ENCODE measurements around the gene LPP.

Gene LPP

DNA sequence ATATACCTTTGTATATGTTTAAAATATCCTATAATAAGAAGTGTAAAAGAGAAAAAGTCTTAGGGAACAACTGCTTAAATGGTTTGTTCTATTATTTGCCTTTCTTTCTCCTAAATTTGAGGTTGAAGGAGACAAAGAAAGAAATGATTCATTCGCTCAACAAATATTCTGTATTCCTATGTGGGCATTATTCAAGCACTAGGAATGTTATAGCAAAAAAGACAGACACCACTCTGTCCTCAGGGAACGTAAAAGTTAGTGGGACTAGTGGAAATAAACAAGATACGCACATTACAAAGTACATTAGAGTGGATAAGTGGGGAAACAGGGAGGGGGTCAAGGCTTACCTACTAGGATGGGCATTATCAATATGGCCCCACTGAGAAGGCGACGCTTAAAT, 332.2 kb downstream of the LPP start:
- no peak overlapping the region for H3K9ac ChIP-seq (ENCODE audit: low read depth, low read length)
- no peaks in the 10 kb centered on the region for H3K9me3 ChIP-seq (ENCODE audit: control insufficient read depth, insufficient read depth, low read length)
- H3K36me3 ChIP-seq (ENCODE audit: control insufficient read depth, insufficient read depth, low read length), result peaks cover 8% of the 10 kb centered on the region

GRCh38 chr3:188486952-188487351, 333.0 kb downstream of the LPP start:
- no peak overlapping the region for H3K9ac ChIP-seq (ENCODE audit: low read depth, low read length)
- no peak overlapping the region for H3K27ac ChIP-seq (ENCODE audit: low read depth, low read length)
- H3K4me1 ChIP-seq (ENCODE audit: control insufficient read depth, insufficient read depth, low read length), result no peaks in the 10 kb centered on the region
- H3K36me3 ChIP-seq (ENCODE audit: control insufficient read depth, insufficient read depth, low read length), result peaks cover 8% of the 10 kb centered on the region
- no peak overlapping the region for H3K4me3 ChIP-seq (ENCODE audit: low read depth, low read length)
- no peaks in the 10 kb centered on the region for H3K9me3 ChIP-seq (ENCODE audit: control insufficient read depth, insufficient read depth, low read length)
- H3K27me3 ChIP-seq (ENCODE audit: control insufficient read depth, insufficient read depth, low read length), result no peaks in the 10 kb centered on the region

More for the DNA sequence above, 332.2 kb downstream of the LPP start:
- Histone ChIP-seq H3K4me3 (ENCODE audit: low read depth, low read length) (no peak overlapping the region), H3K27me3 (ENCODE audit: control insufficient read depth, insufficient read depth, low read length) (no peaks in the 10 kb centered on the region), H3K4me1 (ENCODE audit: control insufficient read depth, insufficient read depth, low read length) (no peaks in the 10 kb centered on the region), H3K27ac (ENCODE audit: low read depth, low read length) (no peak overlapping the region)

DNA sequence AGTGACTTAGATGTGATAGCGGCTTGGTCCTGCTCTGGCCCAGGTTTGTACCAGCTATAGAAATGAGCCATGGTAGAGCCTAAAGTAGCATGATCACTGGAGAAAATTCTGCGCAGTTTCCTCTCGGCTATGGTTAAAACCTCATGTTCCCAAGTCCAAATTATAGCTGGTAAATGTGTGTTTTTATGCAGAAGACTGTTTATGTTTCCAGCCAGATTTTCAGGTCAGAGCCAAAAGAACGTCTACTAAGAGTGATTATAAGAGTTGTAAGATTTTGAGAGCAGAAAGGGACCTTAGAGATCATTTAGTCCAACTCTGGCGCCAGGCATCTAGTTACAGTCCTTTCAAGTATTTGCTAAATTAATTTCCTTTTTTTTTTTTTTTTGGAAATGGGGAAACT, 333.7 kb downstream of the LPP start:
- no peak overlapping the region for H3K27ac ChIP-seq (ENCODE audit: low read depth, low read length)
- H3K4me3 ChIP-seq (ENCODE audit: low read depth, low read length), result no peak overlapping the region
- peaks cover 8% of the 10 kb centered on the region for H3K36me3 ChIP-seq (ENCODE audit: control insufficient read depth, insufficient read depth, low read length)
- no peaks in the 10 kb centered on the region for H3K4me1 ChIP-seq (ENCODE audit: control insufficient read depth, insufficient read depth, low read length)
- no peaks in the 10 kb centered on the region for H3K9me3 ChIP-seq (ENCODE audit: control insufficient read depth, insufficient read depth, low read length)
- H3K9ac ChIP-seq (ENCODE audit: low read depth, low read length), result no peak overlapping the region
- no peaks in the 10 kb centered on the region for H3K27me3 ChIP-seq (ENCODE audit: control insufficient read depth, insufficient read depth, low read length)

GRCh38 chr3:188488801-188489200, 334.8 kb downstream of the LPP start:
- Histone ChIP-seq H3K4me3 (ENCODE audit: low read depth, low read length) (no peak overlapping the region), H3K9me3 (ENCODE audit: control insufficient read depth, insufficient read depth, low read length) (no peaks in the 10 kb centered on the region), H3K36me3 (ENCODE audit: control insufficient read depth, insufficient read depth, low read length) (peaks cover 8% of the 10 kb centered on the region), H3K9ac (ENCODE audit: low read depth, low read length) (no peak overlapping the region), H3K27me3 (ENCODE audit: control insufficient read depth, insufficient read depth, low read length) (no peaks in the 10 kb centered on the region), H3K4me1 (ENCODE audit: control insufficient read depth, insufficient read depth, low read length) (no peaks in the 10 kb centered on the region), H3K27ac (ENCODE audit: low read depth, low read length) (no peak overlapping the region)

GRCh38 chr3:188489639-188490405, 335.9 kb downstream of the LPP start:
- peaks cover 4% of the 10 kb centered on the region; the same call in 1 of the 2 replicates for H3K36me3 ChIP-seq (ENCODE audit: control insufficient read depth, insufficient read depth, low read length)
- no peaks in the 10 kb centered on the region for H3K9me3 ChIP-seq (ENCODE audit: control insufficient read depth, insufficient read depth, low read length)
- H3K4me3 ChIP-seq (ENCODE audit: low read depth, low read length), result no peak overlapping the region
- H3K27ac ChIP-seq (ENCODE audit: low read depth, low read length), result no peak overlapping the region
- H3K9ac ChIP-seq (ENCODE audit: low read depth, low read length), result no peak overlapping the region
- H3K27me3 ChIP-seq (ENCODE audit: control insufficient read depth, insufficient read depth, low read length), result no peaks in the 10 kb centered on the region
- no peaks in the 10 kb centered on the region for H3K4me1 ChIP-seq (ENCODE audit: control insufficient read depth, insufficient read depth, low read length)

DNA sequence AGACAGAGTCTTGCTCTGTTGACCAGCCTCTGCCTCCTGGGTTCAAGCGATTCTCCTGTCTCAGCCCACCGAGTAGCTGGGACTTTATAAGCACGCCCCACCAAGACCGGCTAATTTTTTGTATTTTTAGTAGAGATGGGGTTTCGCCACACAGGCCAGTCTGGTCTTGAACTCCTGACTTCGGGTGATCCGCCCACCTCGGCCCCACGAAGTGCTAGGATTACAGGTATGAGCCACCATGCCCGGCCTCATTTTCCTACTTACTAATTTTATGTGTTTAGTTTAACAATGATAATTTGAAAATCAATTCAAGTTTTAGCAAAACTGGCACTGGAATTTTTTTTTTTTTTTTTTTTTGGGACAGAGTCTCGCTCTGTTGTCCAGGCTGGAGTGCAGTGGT, 336.5 kb downstream of the LPP start:
- Histone ChIP-seq H3K27ac (ENCODE audit: low read depth, low read length) (no peak overlapping the region), H3K36me3 (ENCODE audit: control insufficient read depth, insufficient read depth, low read length) (no peaks in the 10 kb centered on the region), H3K4me1 (ENCODE audit: control insufficient read depth, insufficient read depth, low read length) (no peaks in the 10 kb centered on the region), H3K9ac (ENCODE audit: low read depth, low read length) (no peak overlapping the region), H3K27me3 (ENCODE audit: control insufficient read depth, insufficient read depth, low read length) (no peaks in the 10 kb centered on the region), H3K9me3 (ENCODE audit: control insufficient read depth, insufficient read depth, low read length) (no peaks in the 10 kb centered on the region), H3K4me3 (ENCODE audit: low read depth, low read length) (no peak overlapping the region)

DNA sequence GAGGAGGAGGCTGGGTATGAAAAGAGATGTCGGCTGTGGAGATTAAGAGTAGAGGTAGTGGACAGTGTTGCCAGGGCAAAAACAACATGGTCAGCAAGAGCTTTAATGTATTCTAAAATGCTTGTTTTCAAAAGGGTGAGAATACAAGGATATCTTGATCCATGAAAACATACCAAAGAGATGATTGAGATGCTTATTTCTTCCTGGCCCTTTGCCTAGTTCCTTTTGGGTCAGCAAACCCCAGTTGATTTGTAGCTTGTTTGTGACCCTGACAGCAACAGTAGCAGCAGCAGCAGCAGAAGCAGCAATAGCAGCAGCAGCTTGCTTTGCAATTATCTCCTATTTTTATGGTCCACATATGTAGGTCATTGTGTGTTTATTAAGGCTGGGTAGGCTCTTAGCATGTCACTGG, 337.3 kb downstream of the LPP start:
- Histone ChIP-seq H3K27ac (ENCODE audit: low read depth, low read length) (no peak overlapping the region), H3K4me3 (ENCODE audit: low read depth, low read length) (no peak overlapping the region), H3K9me3 (ENCODE audit: control insufficient read depth, insufficient read depth, low read length) (no peaks in the 10 kb centered on the region)

GRCh38 chr3:188496390-188496789, 342.4 kb downstream of the LPP start:
- Histone ChIP-seq H3K36me3 (ENCODE audit: control insufficient read depth, insufficient read depth, low read length) (no peaks in the 10 kb centered on the region), H3K27ac (ENCODE audit: low read depth, low read length) (no peak overlapping the region), H3K9ac (ENCODE audit: low read depth, low read length) (no peak overlapping the region), H3K4me1 (ENCODE audit: control insufficient read depth, insufficient read depth, low read length) (no peaks in the 10 kb centered on the region), H3K9me3 (ENCODE audit: control insufficient read depth, insufficient read depth, low read length) (no peaks in the 10 kb centered on the region), H3K4me3 (ENCODE audit: low read depth, low read length) (no peak overlapping the region), H3K27me3 (ENCODE audit: control insufficient read depth, insufficient read depth, low read length) (no peaks in the 10 kb centered on the region)

More for the DNA sequence above, 337.3 kb downstream of the LPP start:
- H3K4me1 ChIP-seq (ENCODE audit: control insufficient read depth, insufficient read depth, low read length), result no peaks in the 10 kb centered on the region
- H3K27me3 ChIP-seq (ENCODE audit: control insufficient read depth, insufficient read depth, low read length), result no peaks in the 10 kb centered on the region
- no peaks in the 10 kb centered on the region for H3K36me3 ChIP-seq (ENCODE audit: control insufficient read depth, insufficient read depth, low read length)
- H3K9ac ChIP-seq (ENCODE audit: low read depth, low read length), result no peak overlapping the region

- H3K4me3 ChIP-seq (ENCODE audit: low read depth, low read length), result no peak overlapping the region
- H3K27ac ChIP-seq (ENCODE audit: low read depth, low read length), result no peak overlapping the region
- H3K36me3 ChIP-seq (ENCODE audit: control insufficient read depth, insufficient read depth, low read length), result no peaks in the 10 kb centered on the region
- H3K4me1 ChIP-seq (ENCODE audit: control insufficient read depth, insufficient read depth, low read length), result no peaks in the 10 kb centered on the region
- H3K9ac ChIP-seq (ENCODE audit: low read depth, low read length), result no peak overlapping the region
- no peaks in the 10 kb centered on the region for H3K27me3 ChIP-seq (ENCODE audit: control insufficient read depth, insufficient read depth, low read length)
- no peaks in the 10 kb centered on the region for H3K9me3 ChIP-seq (ENCODE audit: control insufficient read depth, insufficient read depth, low read length)
Measured at GRCh38 chr3:188497021-188497420, 343.1 kb downstream of the LPP start.

- no peak overlapping the region for H3K27ac ChIP-seq (ENCODE audit: low read depth, low read length)
- no peaks in the 10 kb centered on the region for H3K9me3 ChIP-seq (ENCODE audit: control insufficient read depth, insufficient read depth, low read length)
- H3K4me3 ChIP-seq (ENCODE audit: low read depth, low read length), result no peak overlapping the region
- no peaks in the 10 kb centered on the region for H3K27me3 ChIP-seq (ENCODE audit: control insufficient read depth, insufficient read depth, low read length)
- H3K36me3 ChIP-seq (ENCODE audit: control insufficient read depth, insufficient read depth, low read length), result no peaks in the 10 kb centered on the region
- H3K9ac ChIP-seq (ENCODE audit: low read depth, low read length), result no peak overlapping the region
- peaks cover 13% of the 10 kb centered on the region; the same call in 1 of the 2 replicates for H3K4me1 ChIP-seq (ENCODE audit: control insufficient read depth, insufficient read depth, low read length)
Measured at GRCh38 chr3:188503647-188504046, 349.7 kb downstream of the LPP start.

GRCh38 chr3:188505151-188505550, 351.2 kb downstream of the LPP start:
- Histone ChIP-seq H3K4me3 (ENCODE audit: low read depth, low read length) (no peak overlapping the region), H3K9me3 (ENCODE audit: control insufficient read depth, insufficient read depth, low read length) (no peaks in the 10 kb centered on the region), H3K27ac (ENCODE audit: low read depth, low read length) (no peak overlapping the region), H3K4me1 (ENCODE audit: control insufficient read depth, insufficient read depth, low read length) (peaks cover 13% of the 10 kb centered on the region; the same call in 1 of the 2 replicates), H3K27me3 (ENCODE audit: control insufficient read depth, insufficient read depth, low read length) (no peaks in the 10 kb centered on the region), H3K9ac (ENCODE audit: low read depth, low read length) (no peak overlapping the region), H3K36me3 (ENCODE audit: control insufficient read depth, insufficient read depth, low read length) (no peaks in the 10 kb centered on the region)
